Measurements from ENCODE around the gene RAPGEF5.

- TF ChIP-seq CTCF (IDR thresholded peaks at IDR 0.05) (no peak), POLR2A (IDR thresholded peaks at IDR 0.05) (no peak), POLR2AphosphoS5 (IDR thresholded peaks at IDR 0.05) (no peak)
Measured at GRCh38 chr7:22331704-22332103, 25.2 kb downstream of the RAPGEF5 start.
